HFF-Myc (cell line): Measurements from ENCODE around the gene NTSR1.

ENCODE experiments used
- DNase-seq: peaks from one replicate; pipeline ENCODE4 v3.0.0-alpha.2; 2011; ENCODE audit warnings: low read depth; ENCODE audit errors: extremely low read depth
- H3K4me3 ChIP-seq: replicated peaks from 2 replicates; pipeline ENCODE4 v1.5.1; 2011; ENCODE audit warnings: low read depth, mild to moderate bottlenecking, control low read depth, low read length
- CTCF ChIP-seq: IDR thresholded peaks from 2 replicates; pipeline ENCODE4 v1.5.1; 2012; ENCODE audit warnings: mild to moderate bottlenecking, low read depth, low read length, control low read depth; ENCODE audit errors: missing control alignments

NTSR1 gene

GRCh38 chr20:62693524-62693922, 15.1 kb upstream of the NTSR1 start:
- TF ChIP-seq CTCF: no peak
- no peak for DNase-seq

GRCh38 chr20:62694106-62694505, 14.5 kb upstream of the NTSR1 start:
- no peak for DNase-seq
- no peak overlapping the region for H3K4me3 ChIP-seq
- no peak for TF ChIP-seq CTCF

More at GRCh38 chr20:62693524-62693922, 15.1 kb upstream of the NTSR1 start:
- H3K4me3 ChIP-seq: no peak overlapping the region

- no peak for TF ChIP-seq CTCF
- H3K4me3 ChIP-seq: no peak overlapping the region
- DNase-seq: no peak
Observed at GRCh38 chr20:62694868-62695267, 13.8 kb upstream of the NTSR1 start.

- no peak for DNase-seq
- no peak overlapping the region for H3K4me3 ChIP-seq
- no peak for TF ChIP-seq CTCF
Observed at GRCh38 chr20:62695448-62696414, 12.9 kb upstream of the NTSR1 start.

GRCh38 chr20:62696434-62696957, 12.1 kb upstream of the NTSR1 start:
- no peak for TF ChIP-seq CTCF
- no peak for DNase-seq
- no peak overlapping the region for H3K4me3 ChIP-seq

GRCh38 chr20:62696989-62697388, 11.6 kb upstream of the NTSR1 start:
- DNase-seq: no peak
- no peak for TF ChIP-seq CTCF
- H3K4me3 ChIP-seq: no peak overlapping the region
